Astrocyte (in vitro differentiated cells and primary cell): ENCODE data around the gene SSTR5. TPM values are rescaled to one million over a fixed set of nuclear protein-coding genes. Genes with fewer than 3 reads are reported as not detected.

Source experiments
- DNase-seq: peaks from one replicate; pipeline ENCODE4 v3.0.0-alpha.2; 2010; ENCODE audit warnings: low read depth
- FAIRE-seq: peaks from 2 replicates; lab custom pipeline; 2011; peaks lifted over from hg19 to GRCh38; lab: Jason Lieb, UNC
- H2AFZ ChIP-seq: 2 replicates; pipeline ENCODE4 v1.6.0; 2012; ENCODE audit warnings: low read depth, low read length, inconsistent platforms
- H3K27ac ChIP-seq: 2 replicates; pipeline ENCODE4 v1.5.1; 2011; ENCODE audit warnings: low read depth, low read length, inconsistent platforms
- H3K27me3 ChIP-seq: 2 replicates; pipeline ENCODE4 v1.6.0; 2011; ENCODE audit warnings: low read length, inconsistent platforms; ENCODE audit not compliant: insufficient read depth
- H3K36me3 ChIP-seq: 2 replicates; pipeline ENCODE4 v1.5.1; 2011; ENCODE audit warnings: low read length, inconsistent platforms; ENCODE audit not compliant: insufficient read depth
- H3K4me1 ChIP-seq: 2 replicates; pipeline ENCODE4 v1.5.1; 2011; ENCODE audit warnings: low read length, inconsistent platforms; ENCODE audit not compliant: insufficient read depth
- H3K4me2 ChIP-seq: 2 replicates; pipeline ENCODE4 v1.6.0; 2012; ENCODE audit warnings: low read length, inconsistent platforms
- H3K4me3 ChIP-seq: 2 replicates; pipeline ENCODE4 v1.5.1; 2011; ENCODE audit warnings: low read depth, mild to moderate bottlenecking, low read length, inconsistent platforms; ENCODE audit not compliant: insufficient read depth
- H3K79me2 ChIP-seq: 2 replicates; pipeline ENCODE4 v1.6.0; 2012; ENCODE audit warnings: mild to moderate bottlenecking, low read length, inconsistent platforms; ENCODE audit not compliant: insufficient read depth
- H3K9ac ChIP-seq: 2 replicates; pipeline ENCODE4 v1.6.0; 2012; ENCODE audit warnings: mild to moderate bottlenecking, low read length, inconsistent platforms
- H3K9me3 ChIP-seq: 2 replicates; pipeline ENCODE4 v1.5.1; 2012; ENCODE audit warnings: low read depth, mild to moderate bottlenecking, low read length, inconsistent platforms; ENCODE audit not compliant: insufficient read depth
- H4K20me1 ChIP-seq: 2 replicates; pipeline ENCODE4 v1.6.0; 2012; ENCODE audit warnings: low read length, inconsistent platforms; ENCODE audit not compliant: insufficient read depth
- H3K27ac Mint-ChIP-seq: one replicate; pipeline ENCODE4 v1.8.0; 2021; ENCODE audit warnings: mild to moderate bottlenecking, mixed read lengths; ENCODE audit not compliant: unreplicated experiment
- H3K27me3 Mint-ChIP-seq: one replicate; pipeline ENCODE4 v1.8.0; 2021; ENCODE audit warnings: low read depth, mixed read lengths; ENCODE audit not compliant: unreplicated experiment
- H3K36me3 Mint-ChIP-seq: one replicate; pipeline ENCODE4 v1.8.0; 2021; ENCODE audit warnings: low read depth, mixed read lengths; ENCODE audit not compliant: unreplicated experiment
- H3K4me1 Mint-ChIP-seq: one replicate; pipeline ENCODE4 v1.8.0; 2021; ENCODE audit warnings: low read depth, mixed read lengths; ENCODE audit not compliant: unreplicated experiment
- H3K4me3 Mint-ChIP-seq: one replicate; pipeline ENCODE4 v1.8.0; 2021; ENCODE audit warnings: mild to moderate bottlenecking, moderate library complexity, mixed read lengths; ENCODE audit not compliant: unreplicated experiment
- H3K9me3 Mint-ChIP-seq: one replicate; pipeline ENCODE4 v1.8.0; 2021; ENCODE audit warnings: mild to moderate bottlenecking, mixed read lengths; ENCODE audit not compliant: unreplicated experiment
- CTCF ChIP-seq: IDR thresholded peaks from 2 replicates; pipeline ENCODE4 v1.5.1; 2011; ENCODE audit warnings: low read depth, mild to moderate bottlenecking, inconsistent platforms, low read length, moderate library complexity; ENCODE audit not compliant: insufficient read depth
- EZH2 ChIP-seq: IDR thresholded peaks from 2 replicates; pipeline ENCODE4 v1.6.1; 2012; ENCODE audit warnings: mild to moderate bottlenecking, low read length, inconsistent platforms; ENCODE audit not compliant: insufficient read depth
- total RNA-seq: library from RNA; stranded (reverse); gene quantifications from 2 replicates; pipeline ENCODE4 v1.2.1, GENCODE V29; 2021

The SSTR5 gene
- total RNA-seq, 1 donor from 2014 or later: not detected

- Histone ChIP-seq H3K79me2 (no peaks in the 10 kb centered on the region), H3K4me1 (no peaks in the 10 kb centered on the region), H3K27me3 (no peaks in the 10 kb centered on the region), H2AFZ (no peak overlapping the region), H3K9ac (no peak overlapping the region), H3K9me3 (no peaks in the 10 kb centered on the region), H4K20me1 (no peaks in the 10 kb centered on the region), H3K4me2 (no peak overlapping the region), H3K4me3 (no peak overlapping the region), H3K27ac (no peak overlapping the region), H3K36me3 (no peaks in the 10 kb centered on the region)
- no peaks in the 10 kb centered on the region for H3K9me3 Mint-ChIP-seq
- no peak overlapping the region for H3K4me3 Mint-ChIP-seq
- H3K27me3 Mint-ChIP-seq: peaks cover 5% of the 10 kb centered on the region
- no peak for TF ChIP-seq EZH2
- TF ChIP-seq CTCF: no peak
- FAIRE-seq (no peak), DNase-seq (no peak)
- no peaks in the 10 kb centered on the region for H3K36me3 Mint-ChIP-seq
- H3K27ac Mint-ChIP-seq: no peak overlapping the region
- H3K4me1 Mint-ChIP-seq: no peaks in the 10 kb centered on the region
Measured at GRCh38 chr16:1053121-1053521, 19.4 kb upstream of the SSTR5 start.

DNA sequence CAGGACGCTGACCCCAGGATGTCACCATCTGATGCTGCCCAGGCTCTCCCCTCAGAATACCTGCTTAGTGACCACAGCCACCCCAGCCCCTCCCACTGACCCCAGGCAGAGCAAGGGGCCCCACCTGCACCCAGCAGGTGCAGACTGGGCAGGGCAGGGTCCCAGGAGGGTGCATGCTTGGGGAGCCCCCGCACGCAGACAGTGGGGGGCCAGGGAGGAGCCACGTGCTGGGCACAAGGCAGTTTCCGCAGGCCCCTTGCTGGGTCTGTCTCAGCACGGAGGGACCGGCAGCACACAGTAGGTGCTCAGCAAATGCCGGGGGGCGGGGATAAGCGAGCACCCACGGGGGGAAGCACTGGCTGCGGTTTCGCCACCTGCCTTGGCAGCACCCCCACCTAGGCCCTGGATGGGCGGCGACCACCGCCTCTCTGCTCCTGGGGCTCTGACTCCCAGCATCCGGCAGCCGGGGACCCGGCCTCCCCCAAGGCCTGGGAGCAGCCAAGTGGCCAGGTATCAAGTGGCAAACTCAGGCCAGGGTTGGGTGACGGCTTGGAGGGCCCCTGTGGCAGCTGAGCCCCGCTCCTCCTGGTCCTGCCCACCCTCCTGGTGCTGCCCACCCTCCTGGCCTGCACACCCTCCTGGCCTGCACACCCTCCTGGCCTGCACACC, 18.7 kb upstream of the SSTR5 start:
- no peaks in the 10 kb centered on the region for H3K9me3 Mint-ChIP-seq
- no peak overlapping the region for H3K27ac Mint-ChIP-seq
- Histone ChIP-seq H3K4me2 (no peak overlapping the region), H3K79me2 (no peaks in the 10 kb centered on the region), H3K4me1 (no peaks in the 10 kb centered on the region), H3K4me3 (no peak overlapping the region), H2AFZ (no peak overlapping the region), H3K27ac (no peak overlapping the region), H4K20me1 (no peaks in the 10 kb centered on the region), H3K9ac (no peak overlapping the region), H3K36me3 (no peaks in the 10 kb centered on the region), H3K9me3 (peaks cover 1% of the 10 kb centered on the region), H3K27me3 (no peaks in the 10 kb centered on the region)
- H3K36me3 Mint-ChIP-seq: no peaks in the 10 kb centered on the region
- peaks cover 5% of the 10 kb centered on the region for H3K27me3 Mint-ChIP-seq
- TF ChIP-seq EZH2 (no peak), CTCF (no peak)
- FAIRE-seq (no peak), DNase-seq (no peak)
- no peaks in the 10 kb centered on the region for H3K4me1 Mint-ChIP-seq
- no peak overlapping the region for H3K4me3 Mint-ChIP-seq
